Measurements from ENCODE around the gene RLN1. TPM values are rescaled to one million over a fixed set of nuclear protein-coding genes. Genes with fewer than 3 reads are reported as not detected.

Gene RLN1
- total RNA-seq, 1 donor from 2014 or later = 0.84 TPM

GRCh38 chr9:5292141-5292540 lies 47.5 kb downstream of the RLN1 start:
- no peak for DNase-seq (ENCODE audit: low read depth, low spot score)
- H3K9me3 Mint-ChIP-seq = peaks cover 7% of the 10 kb centered on the region
- H3K27me3 Mint-ChIP-seq (ENCODE audit: low read depth) = peaks cover 15% of the 10 kb centered on the region
- no peak for TF ChIP-seq CTCF (conservative IDR thresholded peaks at IDR 0.05)
- no peaks in the 10 kb centered on the region for H3K36me3 Mint-ChIP-seq (ENCODE audit: low read depth)
- H3K27ac Mint-ChIP-seq (ENCODE audit: unreplicated experiment) = no peak overlapping the region
- no peak overlapping the region for H3K4me3 Mint-ChIP-seq
- no peaks in the 10 kb centered on the region for H3K4me1 Mint-ChIP-seq

GRCh38 chr9:5288591-5288990 lies 51.1 kb downstream of the RLN1 start:
- H3K27ac Mint-ChIP-seq (ENCODE audit: unreplicated experiment) = no peak overlapping the region
- H3K4me1 Mint-ChIP-seq = no peaks in the 10 kb centered on the region
- TF ChIP-seq CTCF (conservative IDR thresholded peaks at IDR 0.05) = no peak
- peaks cover 6% of the 10 kb centered on the region for H3K27me3 Mint-ChIP-seq (ENCODE audit: low read depth)
- H3K4me3 Mint-ChIP-seq = no peak overlapping the region
- peaks cover 5% of the 10 kb centered on the region for H3K9me3 Mint-ChIP-seq
- H3K36me3 Mint-ChIP-seq (ENCODE audit: low read depth) = no peaks in the 10 kb centered on the region
- no peak for DNase-seq (ENCODE audit: low read depth, low spot score)

GRCh38 chr9:5286262-5286661 lies 53.4 kb downstream of the RLN1 start:
- peaks cover 8% of the 10 kb centered on the region for H3K9me3 Mint-ChIP-seq
- no peak for TF ChIP-seq CTCF (conservative IDR thresholded peaks at IDR 0.05)
- no peak overlapping the region for H3K27ac Mint-ChIP-seq (ENCODE audit: unreplicated experiment)
- H3K4me1 Mint-ChIP-seq = no peaks in the 10 kb centered on the region
- no peaks in the 10 kb centered on the region for H3K36me3 Mint-ChIP-seq (ENCODE audit: low read depth)
- peaks cover 6% of the 10 kb centered on the region for H3K27me3 Mint-ChIP-seq (ENCODE audit: low read depth)
- DNase-seq (ENCODE audit: low read depth, low spot score) = no peak
- H3K4me3 Mint-ChIP-seq = no peak overlapping the region

Other genes starting within 250 kb of the RLN1 start
- gene INSL6, start 154.2 kb downstream of the RLN1 start, total RNA-seq = not detected in 2 replicates
- gene INSL4, start 108.5 kb downstream of the RLN1 start, total RNA-seq = not detected in 2 replicates
- 0.43 and 0.77 TPM in 2 replicates for gene RLN2, start 35.2 kb downstream of the RLN1 start, total RNA-seq
- 24.2 and 24.6 TPM in 2 replicates for gene PLGRKT, start 98.0 kb upstream of the RLN1 start, total RNA-seq
- not detected in 2 replicates for gene CD274, start 110.7 kb upstream of the RLN1 start, total RNA-seq
- not detected in 2 replicates for gene PDCD1LG2, start 170.7 kb upstream of the RLN1 start, total RNA-seq

Measured in neural crest cell (in vitro differentiated cells).